Measurements from ENCODE around the gene KIF20A.
"Not testable (repeated sequence)": the region's sequence is repeated elsewhere in the genome, so short reads cannot be mapped to it uniquely, and the experiment has no call there.

KIF20A gene

GRCh38 chr5:138188626-138189025, 9.7 kb downstream of the KIF20A start:
- DNase-seq: no peak

DNA sequence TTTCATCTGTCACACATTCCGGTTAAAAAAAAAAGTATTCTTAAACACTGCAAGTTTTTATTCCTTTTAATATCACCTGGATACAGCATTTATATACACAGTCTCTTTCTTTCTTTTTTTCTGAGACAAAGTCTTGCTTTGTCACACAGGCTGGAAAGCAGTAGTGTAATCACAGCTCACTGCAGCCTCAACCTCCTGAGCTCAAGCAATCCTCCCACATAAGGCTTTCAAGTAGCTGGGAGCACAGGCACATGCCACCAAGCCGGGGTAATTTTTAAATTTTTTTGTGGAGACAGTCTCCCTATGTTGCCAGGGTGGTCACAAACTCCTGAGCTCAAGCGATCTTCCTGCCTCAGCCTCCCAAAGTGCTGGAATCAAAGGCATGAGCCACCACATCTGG, 13.9 kb downstream of the KIF20A start:
- DNase-seq: no peak

- DNase-seq: not testable (repeated sequence)
These were observed 14.9 kb downstream of the KIF20A start for GRCh38 chr5:138193859-138194258.

- no peak for DNase-seq
These were observed 32.1 kb downstream of the KIF20A start for GRCh38 chr5:138210985-138211384.

DNA sequence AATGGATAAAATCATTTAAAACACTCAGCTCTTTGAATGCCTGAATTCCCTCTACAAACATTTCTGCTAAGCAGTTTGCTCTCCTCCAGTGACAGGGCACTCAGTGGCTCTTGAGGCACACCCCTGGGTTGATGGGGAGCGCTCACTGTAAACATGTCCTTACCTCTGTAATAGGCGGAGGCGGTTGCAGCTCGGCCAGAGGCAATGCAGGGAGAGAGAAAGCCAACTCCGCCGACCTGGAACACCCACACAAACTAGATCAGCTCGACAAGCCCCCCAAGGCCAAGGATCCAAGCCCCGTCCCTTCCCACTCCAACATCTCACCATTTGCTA, 33.9 kb downstream of the KIF20A start:
- DNase-seq: no peak

GRCh38 chr5:138213161-138214029, 34.5 kb downstream of the KIF20A start, which contains the start of gene CDC23:
CDC23 (minus strand) TSS chr5:138213323; CDS start chr5:138213312, 11 bp downstream.
- peak; percentile 97 for DNase-seq

DNA sequence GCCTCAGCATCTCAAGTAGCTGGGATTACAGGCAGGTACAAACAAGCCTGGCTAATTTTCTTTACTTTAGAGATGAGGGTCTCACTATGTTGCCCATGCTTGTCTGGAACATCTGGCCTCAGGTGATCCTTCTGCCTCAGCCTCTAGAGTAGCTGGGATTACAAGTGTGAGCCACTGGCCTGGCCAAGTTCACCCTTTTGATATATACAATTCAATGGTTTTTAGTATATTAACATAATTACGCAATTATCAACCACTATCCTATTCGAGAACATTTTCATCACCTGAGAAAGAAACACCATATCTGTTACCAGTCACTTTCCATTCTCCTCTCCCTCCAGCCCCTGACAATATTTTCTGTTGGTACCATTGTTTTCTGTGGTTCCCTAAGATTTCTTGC, 37.9 kb downstream of the KIF20A start:
- DNase-seq: no peak

- no peak for DNase-seq
These were observed 44.6 kb downstream of the KIF20A start for GRCh38 chr5:138223532-138223931.

- DNase-seq: no peak
These were observed 45.8 kb downstream of the KIF20A start for GRCh38 chr5:138224712-138225111.

DNA sequence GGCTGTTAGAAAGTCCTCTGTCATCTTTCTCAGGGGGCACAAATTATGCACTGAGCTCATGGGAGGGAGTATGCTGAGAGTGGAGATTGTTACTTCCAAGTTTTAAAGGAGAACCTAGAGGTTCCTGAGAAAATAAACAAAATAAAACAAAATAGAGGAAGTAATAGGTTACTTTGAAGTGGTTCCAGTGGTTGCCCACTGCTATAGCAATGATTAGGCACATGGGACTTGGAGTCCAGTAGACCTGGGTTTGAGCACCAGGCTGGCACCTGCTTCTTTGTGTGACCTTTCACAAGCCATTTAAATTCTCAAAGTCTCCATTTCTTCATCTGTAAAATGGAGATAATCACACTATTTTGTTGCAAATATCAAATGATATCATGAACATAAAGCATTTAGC, 48.0 kb downstream of the KIF20A start:
- no peak for DNase-seq

DNA sequence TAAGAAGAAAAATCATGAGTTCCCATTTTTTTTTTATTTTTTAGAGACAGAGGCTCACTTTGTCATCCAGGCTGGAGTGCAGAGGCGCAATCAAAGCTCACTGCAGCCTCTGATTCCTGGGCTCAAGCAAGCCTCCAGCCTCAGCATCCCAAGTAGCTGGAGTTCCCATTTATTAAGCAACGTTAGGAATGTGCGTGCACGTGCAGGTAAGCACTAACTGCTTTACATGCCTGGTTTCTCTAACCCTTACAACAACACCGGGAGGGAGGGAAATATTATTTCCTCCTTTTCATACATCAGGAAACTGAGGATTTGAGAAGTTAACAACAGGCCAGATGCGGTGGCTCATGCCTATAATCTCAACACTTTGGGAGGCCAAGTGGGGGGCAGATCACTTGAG, 50.5 kb downstream of the KIF20A start:
- DNase-seq: no peak

DNA sequence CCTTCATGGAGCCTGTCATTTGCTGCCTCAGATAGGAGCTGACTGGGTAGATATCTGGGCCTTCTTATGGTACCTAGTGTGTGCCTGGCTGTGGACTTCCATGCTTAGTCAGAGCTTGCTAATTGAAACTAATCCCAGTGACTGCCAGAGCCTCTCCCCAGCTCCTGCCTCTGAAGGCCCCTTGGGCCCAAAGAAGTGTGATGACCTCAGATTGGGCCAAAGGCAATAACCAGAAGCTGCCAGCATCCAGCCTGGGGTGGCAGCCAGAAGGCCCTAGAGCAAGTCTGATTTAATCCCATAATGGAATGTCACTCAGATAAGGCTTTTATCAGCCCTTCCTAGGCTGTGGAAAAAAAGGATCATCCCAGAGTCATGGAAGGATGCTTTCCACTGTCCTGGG, 51.3 kb downstream of the KIF20A start:
- DNase-seq: no peak

- no peak for DNase-seq
These were observed 52.2 kb downstream of the KIF20A start for GRCh38 chr5:138230981-138231589.

DNA sequence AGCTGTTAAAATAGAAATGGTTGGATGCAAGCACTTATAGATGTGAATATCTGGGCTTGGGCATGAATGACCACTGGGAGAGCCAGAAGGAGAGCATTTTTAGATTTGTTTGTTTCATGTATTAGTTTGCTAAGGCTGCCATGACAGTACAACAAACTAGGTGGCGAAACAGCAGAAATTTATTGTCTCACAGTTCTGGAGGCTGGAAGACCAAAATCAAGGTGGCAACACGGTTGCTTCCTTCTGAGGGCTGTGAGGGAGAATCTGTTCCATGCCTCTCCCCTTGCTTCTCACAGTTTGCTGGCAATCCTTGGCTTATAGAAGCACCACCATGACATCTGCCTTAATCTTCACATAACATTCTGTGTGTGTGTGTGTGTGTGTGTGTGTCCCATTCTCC, 54.4 kb downstream of the KIF20A start:
- DNase-seq: no peak

DNA sequence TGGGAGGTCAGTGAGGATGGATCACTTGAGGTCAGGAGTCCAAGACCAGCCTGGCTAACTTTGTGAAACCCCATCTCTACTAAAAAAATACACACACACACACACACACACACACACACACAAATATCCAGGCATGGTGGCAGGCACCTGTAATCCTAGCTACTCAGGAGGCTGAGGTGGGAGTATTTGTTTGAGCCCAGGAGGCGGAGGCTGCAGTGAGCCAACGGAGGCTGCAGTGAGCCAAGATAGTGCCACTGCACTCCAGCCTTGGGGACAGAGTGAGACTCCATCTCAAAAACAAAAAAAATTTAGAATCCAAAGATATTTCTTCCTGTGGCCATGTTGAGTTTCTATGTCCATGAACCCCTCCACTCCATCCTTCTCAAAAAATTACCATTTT, 55.7 kb downstream of the KIF20A start:
- no peak for DNase-seq
